GM18873 (cell line): ENCODE measurements around the gene HLA-F.

Source experiments
- ATAC-seq: cut with Tn5 transposase; IDR thresholded peaks from one replicate; pipeline ENCODE4 v1.9.1; 2021; ENCODE audit warnings: mild to moderate bottlenecking, moderate library complexity, moderate number of reproducible peaks; ENCODE audit not compliant: unreplicated experiment, low FRiP score

Gene HLA-F

GRCh38 chr6:29759457-29759856 lies 36.2 kb downstream of the HLA-F start:
- ATAC-seq, result no peak

GRCh38 chr6:29760328-29760727 lies 37.1 kb downstream of the HLA-F start:
- ATAC-seq, result no peak

GRCh38 chr6:29762051-29762450 lies 38.8 kb downstream of the HLA-F start:
- ATAC-seq, result no peak

GRCh38 chr6:29762781-29763214 lies 39.6 kb downstream of the HLA-F start:
- no peak for ATAC-seq

GRCh38 chr6:29763491-29764289 lies 40.5 kb downstream of the HLA-F start:
- no peak for ATAC-seq

GRCh38 chr6:29764422-29765196 lies 41.4 kb downstream of the HLA-F start:
- ATAC-seq, result no peak

- no peak for ATAC-seq
These were observed 46.1 kb downstream of the HLA-F start for GRCh38 chr6:29769336-29769735.

- ATAC-seq, result no peak
These were observed 47.1 kb downstream of the HLA-F start for GRCh38 chr6:29770306-29770705.

- no peak for ATAC-seq
These were observed 53.5 kb downstream of the HLA-F start for GRCh38 chr6:29776684-29777083.
